ENCODE data around the gene TGFBRAP1.

DNA sequence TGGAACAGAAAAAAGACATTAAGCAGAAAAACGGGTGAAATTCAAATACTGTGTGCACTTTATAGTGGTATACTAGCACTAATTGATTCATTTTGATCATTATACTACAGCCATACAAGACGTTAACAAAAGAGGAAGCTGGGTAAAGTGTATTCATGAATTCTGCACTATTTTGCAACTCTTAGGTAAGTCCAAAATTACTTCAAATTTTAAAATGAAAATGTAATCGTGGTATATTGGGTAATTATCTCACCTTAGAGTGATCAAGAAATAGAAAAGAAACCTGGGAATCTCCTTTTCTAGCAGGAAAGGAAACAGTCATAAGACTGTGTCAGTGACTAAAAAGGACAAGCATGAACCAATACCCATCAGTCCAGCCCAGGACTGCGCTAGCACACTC, 5.4 kb downstream of the TGFBRAP1 start:
- TF ChIP-seq CTCF (IDR thresholded peaks at IDR 0.05; ENCODE audit: insufficient read depth, low read length) (no peak), POLR2AphosphoS5 (IDR thresholded peaks at IDR 0.05; ENCODE audit: low read depth) (no peak), GABPA (IDR thresholded peaks at IDR 0.05; ENCODE audit: low read depth) (no peak)
